Measurements from ENCODE around the gene ZNF474. TPM values are rescaled to one million over a fixed set of nuclear protein-coding genes. Genes with fewer than 3 reads are reported as not detected.

The ZNF474 gene
- total RNA-seq (ENCODE audit: unreplicated experiment), result not detected
- long read RNA-seq, result 0 reads

DNA sequence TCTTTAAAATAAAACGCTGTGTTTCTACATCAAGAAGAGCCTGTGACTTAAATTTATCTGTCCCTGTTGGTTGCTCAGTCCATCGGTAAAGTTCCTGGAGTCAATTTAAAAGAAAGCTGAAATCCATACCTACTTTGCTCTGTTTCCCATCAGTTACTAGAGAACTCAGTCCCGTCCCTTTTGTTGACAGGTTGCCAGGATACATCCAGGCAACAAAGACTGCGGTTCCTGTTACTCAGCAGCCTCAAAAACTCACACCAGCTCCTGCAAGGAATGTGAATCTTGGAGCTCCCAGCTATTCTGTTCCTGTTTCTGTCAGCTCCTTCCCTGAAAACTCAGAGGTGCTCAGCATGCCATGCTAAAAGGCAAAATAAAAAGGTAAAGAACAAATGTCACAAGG is at the start of gene ZNF474:
ZNF474 (plus strand) TSS at position 241 of the 400 bp plus-strand sequence. CDS start 22,445 bp downstream, outside the sequence.
- no peak for TF ChIP-seq CTCF (IDR thresholded peaks at IDR 0.05; ENCODE audit: unreplicated experiment)
- H3K27ac Mint-ChIP-seq (ENCODE audit: unreplicated experiment), result peak within 1 kb of the TSS; percentile 99
- no peaks in the 10 kb centered on the region for H3K9me3 Mint-ChIP-seq (ENCODE audit: unreplicated experiment)
- peaks cover 13% of the 10 kb centered on the region for H3K4me1 Mint-ChIP-seq (ENCODE audit: unreplicated experiment)
- H3K4me3 Mint-ChIP-seq (ENCODE audit: unreplicated experiment), result peak within 1 kb of the TSS; percentile 59
- H3K36me3 Mint-ChIP-seq (ENCODE audit: low read depth, unreplicated experiment), result no peaks in the 10 kb centered on the region
- DNase-seq (ENCODE audit: low spot score), result peak; percentile 65
- H3K27me3 Mint-ChIP-seq (ENCODE audit: unreplicated experiment), result peaks cover 2% of the 10 kb centered on the region

DNA sequence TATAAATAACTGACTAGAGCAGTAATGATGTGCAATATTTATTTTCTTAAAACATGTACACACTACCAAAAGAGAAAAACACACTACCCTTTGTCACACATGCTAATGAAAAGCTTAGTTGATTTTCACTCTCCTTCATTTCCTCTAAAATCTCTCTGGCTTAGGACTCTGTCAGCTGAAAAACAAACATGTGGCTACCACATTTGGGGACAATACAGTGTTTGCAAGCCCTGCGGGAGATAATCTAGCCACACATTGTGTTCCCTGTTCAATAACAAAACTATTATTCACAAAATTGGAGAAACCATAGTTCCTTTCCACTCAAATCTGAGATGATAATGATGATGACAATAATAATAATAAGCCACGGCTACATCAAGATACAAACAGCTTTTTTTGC is 47.8 kb upstream of the ZNF474 start:
- DNase-seq (ENCODE audit: low spot score), result no peak
- Mint-ChIP-seq H3K4me1 (ENCODE audit: unreplicated experiment) (peaks cover 6% of the 10 kb centered on the region), H3K27ac (ENCODE audit: unreplicated experiment) (no peak overlapping the region), H3K9me3 (ENCODE audit: unreplicated experiment) (no peaks in the 10 kb centered on the region), H3K36me3 (ENCODE audit: low read depth, unreplicated experiment) (no peaks in the 10 kb centered on the region), H3K27me3 (ENCODE audit: unreplicated experiment) (peaks cover 1% of the 10 kb centered on the region), H3K4me3 (ENCODE audit: unreplicated experiment) (no peak overlapping the region)
- no peak for TF ChIP-seq CTCF (IDR thresholded peaks at IDR 0.05; ENCODE audit: unreplicated experiment)

DNA sequence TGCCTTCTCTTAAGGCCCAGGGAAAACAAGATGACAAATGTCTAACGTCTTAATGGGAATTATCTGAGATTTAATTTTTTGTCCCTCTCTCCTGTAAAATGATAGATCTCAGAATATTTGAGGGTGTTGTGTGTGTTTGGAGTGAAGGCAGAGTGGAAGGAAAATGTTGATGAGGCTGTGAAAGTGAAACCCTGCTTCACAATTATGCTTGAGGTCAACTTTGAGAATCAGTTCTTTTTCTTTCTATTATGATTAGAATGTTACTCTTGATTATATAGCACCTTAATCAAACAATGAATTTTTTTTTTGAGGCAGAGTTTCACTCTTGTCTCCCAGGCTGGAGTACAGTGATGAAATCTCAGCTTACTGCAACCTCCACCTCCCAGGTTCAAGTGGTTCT is 45.8 kb upstream of the ZNF474 start:
- H3K36me3 Mint-ChIP-seq (ENCODE audit: low read depth, unreplicated experiment), result no peaks in the 10 kb centered on the region
- no peak overlapping the region for H3K27ac Mint-ChIP-seq (ENCODE audit: unreplicated experiment)
- no peak for TF ChIP-seq CTCF (IDR thresholded peaks at IDR 0.05; ENCODE audit: unreplicated experiment)
- no peak for DNase-seq (ENCODE audit: low spot score)
- no peaks in the 10 kb centered on the region for H3K4me1 Mint-ChIP-seq (ENCODE audit: unreplicated experiment)
- H3K9me3 Mint-ChIP-seq (ENCODE audit: unreplicated experiment), result no peaks in the 10 kb centered on the region
- H3K4me3 Mint-ChIP-seq (ENCODE audit: unreplicated experiment), result no peak overlapping the region
- no peaks in the 10 kb centered on the region for H3K27me3 Mint-ChIP-seq (ENCODE audit: unreplicated experiment)

GRCh38 chr5:122085041-122085440 is 44.3 kb upstream of the ZNF474 start:
- Mint-ChIP-seq H3K27ac (ENCODE audit: unreplicated experiment) (no peak overlapping the region), H3K4me3 (ENCODE audit: unreplicated experiment) (no peak overlapping the region), H3K4me1 (ENCODE audit: unreplicated experiment) (no peaks in the 10 kb centered on the region), H3K36me3 (ENCODE audit: low read depth, unreplicated experiment) (no peaks in the 10 kb centered on the region), H3K9me3 (ENCODE audit: unreplicated experiment) (no peaks in the 10 kb centered on the region), H3K27me3 (ENCODE audit: unreplicated experiment) (no peaks in the 10 kb centered on the region)
- DNase-seq (ENCODE audit: low spot score), result no peak
- TF ChIP-seq CTCF (IDR thresholded peaks at IDR 0.05; ENCODE audit: unreplicated experiment), result no peak

DNA sequence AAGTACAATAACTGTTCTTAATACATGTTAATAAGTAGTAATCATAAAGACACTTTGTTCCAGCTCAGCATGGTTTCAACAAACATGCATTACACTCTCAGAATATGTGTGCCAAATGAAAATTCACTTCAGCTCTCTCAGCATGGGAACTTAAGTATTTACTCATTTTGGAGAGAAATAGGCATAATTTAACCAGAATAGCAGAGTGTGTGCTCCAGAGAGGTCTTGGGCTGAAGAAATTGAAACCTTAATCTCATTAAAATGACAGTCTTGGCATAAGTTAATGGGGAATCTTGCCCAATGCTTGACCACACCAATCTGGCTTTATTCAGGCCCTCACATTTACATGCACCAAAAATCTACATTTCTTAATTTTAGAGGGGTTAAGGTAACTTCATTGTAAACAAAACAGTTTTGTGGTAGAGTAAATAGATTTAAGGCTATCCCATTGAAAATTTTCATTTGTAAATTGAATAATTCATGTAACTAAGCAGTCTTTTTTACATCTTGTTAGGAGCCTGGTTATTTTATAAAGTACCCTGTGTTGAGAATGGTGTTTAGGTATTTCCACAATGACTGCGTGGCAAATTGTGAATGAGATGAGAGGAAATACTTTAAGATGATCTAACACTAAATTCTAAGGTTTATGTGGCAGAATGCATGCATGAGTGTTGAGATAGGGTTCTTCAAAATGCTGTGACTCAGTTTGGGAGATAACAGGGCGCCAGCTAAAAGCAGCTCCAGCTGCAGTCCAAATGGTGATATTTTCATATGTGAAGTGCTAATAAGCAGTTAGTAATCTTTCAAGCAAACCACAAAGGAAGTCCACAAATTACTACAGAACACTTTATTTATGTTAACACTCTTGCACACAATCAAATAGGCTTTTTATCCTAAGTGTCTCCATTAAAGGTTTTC is 40.0 kb upstream of the ZNF474 start:
- H3K4me1 Mint-ChIP-seq (ENCODE audit: unreplicated experiment), result no peaks in the 10 kb centered on the region
- H3K9me3 Mint-ChIP-seq (ENCODE audit: unreplicated experiment), result no peaks in the 10 kb centered on the region
- no peaks in the 10 kb centered on the region for H3K27me3 Mint-ChIP-seq (ENCODE audit: unreplicated experiment)
- H3K4me3 Mint-ChIP-seq (ENCODE audit: unreplicated experiment), result no peak overlapping the region
- H3K36me3 Mint-ChIP-seq (ENCODE audit: low read depth, unreplicated experiment), result no peaks in the 10 kb centered on the region
- DNase-seq (ENCODE audit: low spot score), result no peak
- no peak overlapping the region for H3K27ac Mint-ChIP-seq (ENCODE audit: unreplicated experiment)
- TF ChIP-seq CTCF (IDR thresholded peaks at IDR 0.05; ENCODE audit: unreplicated experiment), result no peak

Data from endothelial cell (in vitro differentiated cells).